WERI-Rb-1 (cell line): ENCODE results near the gene ARHGEF38.

Experiments
- DNase-seq: peaks from one replicate; pipeline ENCODE4 v3.0.0-alpha.2; 2020
- H3K27ac ChIP-seq: fragments of 250-450 bp; sonication (Bioruptor Pico); 2 replicates; pipeline ENCODE4 v1.5.1; 2020; ENCODE audit warnings: mild to moderate bottlenecking, moderate library complexity
- H3K27me3 ChIP-seq: fragments of 250-450 bp; sonication (Bioruptor Pico); 2 replicates; pipeline ENCODE4 v1.5.1; 2021; ENCODE audit warnings: mild to moderate bottlenecking, low read depth, moderate library complexity; ENCODE audit not compliant: insufficient read depth, severe bottlenecking
- H3K36me3 ChIP-seq: fragments of 250-450 bp; sonication (Bioruptor Pico); 2 replicates; pipeline ENCODE4 v1.5.1; 2020; ENCODE audit warnings: mild to moderate bottlenecking, moderate library complexity
- H3K4me3 ChIP-seq: 2 replicates; pipeline ENCODE4 v1.5.1; 2011; ENCODE audit warnings: low read depth, mild to moderate bottlenecking, control low read depth, low read length
- H3K9me3 ChIP-seq: fragments of 250-450 bp; sonication (Bioruptor Pico); 2 replicates; pipeline ENCODE4 v1.5.1; 2021; ENCODE audit warnings: mild to moderate bottlenecking, moderate library complexity; ENCODE audit not compliant: severe bottlenecking
- CTCF ChIP-seq: IDR thresholded peaks from 2 replicates; pipeline ENCODE4 v1.5.1; 2011; ENCODE audit warnings: low read depth, mild to moderate bottlenecking, control low read depth, inconsistent platforms, low read length

The ARHGEF38 gene

GRCh38 chr4:105625214-105625613, 72.8 kb downstream of the ARHGEF38 start:
- TF ChIP-seq CTCF: no peak
- H3K4me3 ChIP-seq: no peak overlapping the region
- H3K36me3 ChIP-seq: no peaks in the 10 kb centered on the region
- no peak for DNase-seq
- H3K9me3 ChIP-seq: no peaks in the 10 kb centered on the region
- H3K27ac ChIP-seq: no peak overlapping the region
- H3K27me3 ChIP-seq: no peaks in the 10 kb centered on the region

GRCh38 chr4:105626846-105627245, 74.4 kb downstream of the ARHGEF38 start:
- Histone ChIP-seq H3K9me3 (no peaks in the 10 kb centered on the region), H3K27ac (no peak overlapping the region), H3K27me3 (no peaks in the 10 kb centered on the region), H3K36me3 (no peaks in the 10 kb centered on the region), H3K4me3 (no peak overlapping the region)
- no peak for TF ChIP-seq CTCF
- no peak for DNase-seq

- H3K36me3 ChIP-seq: no peaks in the 10 kb centered on the region
- H3K4me3 ChIP-seq: no peak overlapping the region
- TF ChIP-seq CTCF: no peak
- no peaks in the 10 kb centered on the region for H3K27me3 ChIP-seq
- no peak for DNase-seq
- H3K27ac ChIP-seq: no peak overlapping the region
- H3K9me3 ChIP-seq: no peaks in the 10 kb centered on the region
These were observed 75.2 kb downstream of the ARHGEF38 start for GRCh38 chr4:105627620-105628019.

GRCh38 chr4:105630670-105631655, 78.5 kb downstream of the ARHGEF38 start:
- no peak for DNase-seq
- TF ChIP-seq CTCF: no peak

GRCh38 chr4:105631818-105632400, 79.5 kb downstream of the ARHGEF38 start:
- Histone ChIP-seq H3K27me3 (no peaks in the 10 kb centered on the region), H3K36me3 (no peaks in the 10 kb centered on the region), H3K9me3 (no peaks in the 10 kb centered on the region), H3K27ac (no peak overlapping the region), H3K4me3 (no peak overlapping the region)
- 0 out of 2 replicates have a peak, but pooled peaks have one; percentile 14 for TF ChIP-seq CTCF
- no peak for DNase-seq

More at GRCh38 chr4:105630670-105631655, 78.5 kb downstream of the ARHGEF38 start:
- Histone ChIP-seq H3K9me3 (no peaks in the 10 kb centered on the region), H3K27me3 (no peaks in the 10 kb centered on the region), H3K36me3 (no peaks in the 10 kb centered on the region), H3K27ac (no peak overlapping the region), H3K4me3 (no peak overlapping the region)
